K562 (cell line): Measurements from ENCODE around the gene TOR3A. TPM values are rescaled to one million over a fixed set of nuclear protein-coding genes. Genes with fewer than 3 reads are reported as not detected.
A peak's percentile ranks its signal among the peaks of the same experiment; 100 is the strongest.

Source experiments
- CTBP1 ChIP-seq: fragments of 450-650 bp; IDR thresholded peaks from 2 replicates; pipeline ENCODE4 v1.6.1; 2016; ENCODE audit warnings: borderline replicate concordance
- EP300 ChIP-seq: IDR thresholded peaks from 2 replicates; pipeline ENCODE4 v1.6.1; 2012; ENCODE audit warnings: low read length, improper control_type of control experiment
- ETV5 ChIP-seq: sonication (generic); formaldehyde crosslinking; IDR thresholded peaks from 2 replicates; pipeline ENCODE4 v1.4.0; 2020; ENCODE audit warnings: low read depth, mild to moderate bottlenecking, missing genetic modification reagents
- ID3 ChIP-seq, 2 experiments: fragments of 250-450 bp in 1 of 2; fragments of 450-650 bp in 1 of 2; sonication (Bioruptor Pico) in 1 of 2; IDR thresholded peaks; 2 replicates each; pipeline versions ENCODE4 v1.6.1 to v1.8.0; 2016 to 2021; ENCODE audit warnings: mild to moderate bottlenecking in 2 of 2, moderate library complexity in 2 of 2, missing compliant biosample characterization in 1 of 2, missing genetic modification characterization in 1 of 2
- NRF1 ChIP-seq, 2 experiments: fragments of 450-650 bp; IDR thresholded peaks in 1 of 2; conservative IDR thresholded peaks in 1 of 2; 2 replicates each; pipeline ENCODE4 v1.6.1; 2014; ENCODE audit warnings: mild to moderate bottlenecking in 2 of 2
- PRPF4 ChIP-seq: fragments of 200-400 bp; formaldehyde crosslinking; IDR thresholded peaks from one replicate; pipeline ENCODE4 v1.6.1; 2017; ENCODE audit warnings: low read length, low read depth, mild to moderate bottlenecking; ENCODE audit not compliant: insufficient read depth, poor library complexity, severe bottlenecking
- RREB1 ChIP-seq: fragments of 250-450 bp; sonication (Bioruptor Pico); IDR thresholded peaks from 2 replicates; pipeline ENCODE4 v1.4.0; 2020
- SLC30A9 ChIP-seq: fragments of 250-450 bp; sonication (Bioruptor Pico); IDR thresholded peaks from 2 replicates; pipeline ENCODE4 v1.8.0; 2022; ENCODE audit warnings: mild to moderate bottlenecking, moderate library complexity
- SMARCC2 ChIP-seq: fragments of 450-650 bp; IDR thresholded peaks from 2 replicates; pipeline ENCODE4 v1.6.1; 2017; ENCODE audit warnings: antibody characterized with exemption, moderate library complexity, mild to moderate bottlenecking, low read depth
- SP1 ChIP-seq: sonication (generic); formaldehyde crosslinking; IDR thresholded peaks from 2 replicates; pipeline ENCODE4 v1.8.1; 2022; ENCODE audit warnings: mild to moderate bottlenecking, missing genetic modification reagents
- SRF ChIP-seq, 2 experiments: fragments of 250-450, 450-650 bp in 1 of 2; sonication (Bioruptor Pico) in 1 of 2; sonication (generic) in 1 of 2; formaldehyde crosslinking; IDR thresholded peaks; 2 replicates each; pipeline versions ENCODE4 v1.5.0 to v1.5.1; 2020 to 2022; ENCODE audit warnings: mild to moderate bottlenecking in 1 of 2, missing genetic modification reagents in 1 of 2
- TCFL5 ChIP-seq: fragments of 250-450 bp; sonication (Bioruptor Pico); conservative IDR thresholded peaks from 2 replicates; pipeline ENCODE4 v1.6.1; 2021; ENCODE audit warnings: mild to moderate bottlenecking, moderate library complexity, matching md5 sums
- ZBTB49 ChIP-seq: sonication (generic); formaldehyde crosslinking; IDR thresholded peaks from 2 replicates; pipeline ENCODE4 v1.8.0; 2022; ENCODE audit warnings: missing genetic modification reagents, mild to moderate bottlenecking, borderline replicate concordance
- ZNF354B ChIP-seq: fragments of 250-450 bp; sonication (Bioruptor Pico); IDR thresholded peaks from 2 replicates; pipeline ENCODE4 v1.4.0; 2020
- ZNF518B ChIP-seq: fragments of 250-450 bp; sonication (Bioruptor Pico); IDR thresholded peaks from 2 replicates; pipeline ENCODE4 v1.5.0; 2021; ENCODE audit warnings: mild to moderate bottlenecking, moderate library complexity
- ZNF764 ChIP-seq: fragments of 250-450 bp; sonication (Bioruptor Pico); IDR thresholded peaks from 2 replicates; pipeline ENCODE4 v1.4.0; 2020; ENCODE audit warnings: low read depth, mild to moderate bottlenecking, moderate library complexity
- polyA plus RNA-seq, 8 experiments: library from polyadenylated mRNA; depleted of rRNA in 4 of 8; stranded (reverse) in 5 of 8; unstranded in 3 of 8; fragments of >200 nt; fragmentation: Nextera tagmentation in 2 of 8; fragmentation: Illumina TruSeq in 1 of 8; extraction: Ambion mirVana in 2 of 8; extraction: Trizol in 1 of 8; gene quantifications; 2 replicates each; pipeline versions ENCODE4 v1.2.1 to v1.2.3, GENCODE V29; 2011 to 2014; ENCODE audit warnings: inconsistent platforms in 1 of 8, missing spikeins in 1 of 8
- total RNA-seq, 7 experiments: library from RNA; depleted of rRNA in 6 of 7; stranded (reverse); fragments of >200 nt in 6 of 7; fragmentation: Illumina TruSeq in 2 of 7; extraction: Trizol in 2 of 7; gene quantifications; 2 replicates each; pipeline versions ENCODE4 v1.2.1 to v1.2.3, GENCODE V29; 2011 to 2021; ENCODE audit warnings: low replicate concordance in 1 of 7

Gene TOR3A
- total and polyA plus RNA-seq, 9 of the 15 experiments (the other 6 are each of a cell fraction or from before 2014, with no cell fraction given): 7.9 to 94.5 (median 39.7) TPM

GRCh38 chr1:179052776-179053175 lies 29.1 kb upstream of the TOR3A start (continued):
- 0 out of 4 replicates have a peak, but pooled peaks of 1 of the 2 experiments have one; percentile 12 for TF ChIP-seq SRF (CRISPR knock-in tag; IDR thresholded peaks at IDR 0.05)
- TF ChIP-seq SP1 (CRISPR knock-in tag): no peak
- TF ChIP-seq RREB1: no peak
- no peak for TF ChIP-seq ID3 (CRISPR knock-in tag; IDR thresholded peaks at IDR 0.05)
- no peak for TF ChIP-seq ID3 (tag; IDR thresholded peaks at IDR 0.05)
- TF ChIP-seq ETV5 (CRISPR knock-in tag): no peak
- no peak for TF ChIP-seq ZBTB49 (CRISPR knock-in tag)
- peak; percentile 42; the same call in 1 of the 2 replicates for TF ChIP-seq EP300
- no peak for TF ChIP-seq ZNF354B (CRISPR knock-in tag)
- TF ChIP-seq SMARCC2: 0 out of 2 replicates have a peak, but pooled peaks have one; percentile 18
- no peak for TF ChIP-seq TCFL5
- TF ChIP-seq PRPF4: no peak
- TF ChIP-seq SLC30A9 (CRISPR knock-in tag): no peak
- peak; percentile 43; the same call in 1 of the 2 replicates for TF ChIP-seq CTBP1
- TF ChIP-seq ZNF764: no peak
- TF ChIP-seq NRF1 (conservative IDR thresholded peaks at IDR 0.05 in 1 of 2, IDR thresholded peaks at IDR 0.05 in 1 of 2): no peak
- TF ChIP-seq ZNF518B: no peak
